ENCODE measurements around the gene IL37.

- TF ChIP-seq POLR2A (IDR thresholded peaks at IDR 0.05) (no peak), CTCF (IDR thresholded peaks at IDR 0.05) (no peak)
Measured at GRCh38 chr2:112867701-112868631, 43.0 kb upstream of the IL37 start.

All from prostate gland (tissue), 2 donors.